Osteocyte (in vitro differentiated cells): ENCODE measurements around the gene SCRT2. TPM values are rescaled to one million over a fixed set of nuclear protein-coding genes. Genes with fewer than 3 reads are reported as not detected.

Experiments
- DNase-seq: peaks from one replicate; pipeline ENCODE4 v3.0.0; 2021; ENCODE audit warnings: mixed read lengths; ENCODE audit not compliant: unreplicated experiment; ENCODE audit errors: extremely low spot score
- H3K27ac Mint-ChIP-seq: one replicate; pipeline ENCODE4 v1.8.0; 2021; ENCODE audit warnings: mild to moderate bottlenecking, mixed read lengths; ENCODE audit not compliant: unreplicated experiment
- H3K27me3 Mint-ChIP-seq: one replicate; pipeline ENCODE4 v1.8.0; 2021; ENCODE audit warnings: mixed read lengths; ENCODE audit not compliant: unreplicated experiment
- H3K36me3 Mint-ChIP-seq: one replicate; pipeline ENCODE4 v1.8.0; 2021; ENCODE audit warnings: mixed read lengths; ENCODE audit not compliant: unreplicated experiment
- H3K4me1 Mint-ChIP-seq: one replicate; pipeline ENCODE4 v1.8.0; 2021; ENCODE audit warnings: mixed read lengths; ENCODE audit not compliant: unreplicated experiment
- H3K4me3 Mint-ChIP-seq: one replicate; pipeline ENCODE4 v1.8.0; 2021; ENCODE audit warnings: mild to moderate bottlenecking, moderate library complexity, mixed read lengths; ENCODE audit not compliant: unreplicated experiment
- H3K9me3 Mint-ChIP-seq: one replicate; pipeline ENCODE4 v1.8.0; 2021; ENCODE audit warnings: mixed read lengths; ENCODE audit not compliant: unreplicated experiment
- CTCF ChIP-seq: fragments of 200-600 bp; sonication (generic); IDR thresholded peaks from 2 replicates; pipeline ENCODE4 v1.5.0; 2021; ENCODE audit warnings: antibody characterized with exemption, mild to moderate bottlenecking, moderate library complexity
- total RNA-seq: library from RNA; stranded (reverse); gene quantifications from 2 replicates; pipeline ENCODE4 v1.2.1, GENCODE V29; 2021

The SCRT2 gene
- total RNA-seq, 1 donor from 2014 or later = not detected

DNA sequence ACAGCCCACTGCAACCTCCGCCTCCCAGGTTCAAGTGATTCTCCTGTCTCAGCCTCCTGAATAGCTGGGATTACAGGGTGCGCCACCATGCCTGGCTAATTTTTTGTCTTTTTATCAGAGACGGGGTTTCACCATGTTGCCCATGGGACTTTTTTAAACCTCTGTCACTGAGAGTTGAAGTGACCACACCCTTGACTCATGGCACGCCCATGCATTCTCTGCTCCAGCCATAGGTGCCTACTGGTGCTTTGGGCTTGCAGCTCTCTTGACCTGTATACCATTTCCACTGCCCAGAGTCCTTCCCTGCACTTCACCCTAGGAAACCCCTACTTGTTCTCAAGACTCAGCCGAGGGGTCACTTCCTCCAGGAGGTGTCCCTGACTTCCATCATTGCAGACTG lies 2.4 kb upstream of the SCRT2 start:
- no peaks in the 10 kb centered on the region for H3K36me3 Mint-ChIP-seq
- DNase-seq = no peak
- peaks cover 5% of the 10 kb centered on the region for H3K4me1 Mint-ChIP-seq
- no peaks in the 10 kb centered on the region for H3K9me3 Mint-ChIP-seq
- H3K27ac Mint-ChIP-seq = no peak overlapping the region
- no peak overlapping the region for H3K4me3 Mint-ChIP-seq
- H3K27me3 Mint-ChIP-seq = peaks cover 28% of the 10 kb centered on the region
- no peak for TF ChIP-seq CTCF

DNA sequence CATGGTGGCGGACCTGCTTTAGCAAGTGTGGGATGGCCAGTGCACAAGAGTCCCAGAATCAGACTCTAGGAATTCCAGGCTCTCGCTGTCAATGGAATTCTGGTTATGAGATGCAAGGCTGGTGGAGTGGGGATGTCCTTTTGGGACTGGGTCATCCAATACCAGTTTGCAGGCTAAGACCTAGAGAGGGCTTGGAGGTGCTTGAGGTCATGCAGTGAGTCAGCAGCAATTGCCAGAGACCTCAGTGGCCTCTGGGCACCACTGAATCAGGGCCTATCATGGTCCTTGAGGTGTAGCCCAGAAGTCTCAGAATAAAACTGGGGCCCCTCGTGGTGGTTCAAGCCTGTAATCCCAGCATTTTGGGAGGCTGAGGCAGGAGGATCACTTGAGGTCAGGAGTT lies 1.4 kb upstream of the SCRT2 start:
- DNase-seq = no peak
- no peak for TF ChIP-seq CTCF
- Mint-ChIP-seq H3K4me1 (peaks cover 7% of the 10 kb centered on the region), H3K9me3 (no peaks in the 10 kb centered on the region), H3K27me3 (peaks cover 30% of the 10 kb centered on the region), H3K4me3 (no peak overlapping the region), H3K27ac (no peak overlapping the region), H3K36me3 (no peaks in the 10 kb centered on the region)

- peaks cover 31% of the 10 kb centered on the region for H3K27me3 Mint-ChIP-seq
- no peak for DNase-seq
- H3K36me3 Mint-ChIP-seq = no peaks in the 10 kb centered on the region
- H3K9me3 Mint-ChIP-seq = no peaks in the 10 kb centered on the region
- TF ChIP-seq CTCF = no peak
- no peak overlapping the region for H3K4me3 Mint-ChIP-seq
- peaks cover 7% of the 10 kb centered on the region for H3K4me1 Mint-ChIP-seq
- no peak overlapping the region for H3K27ac Mint-ChIP-seq
Measured at GRCh38 chr20:676315-676937, 824 bp upstream of the SCRT2 start.

- Mint-ChIP-seq H3K4me1 (peaks cover 7% of the 10 kb centered on the region), H3K27ac (no peak overlapping the region), H3K4me3 (no peak overlapping the region), H3K9me3 (no peaks in the 10 kb centered on the region), H3K27me3 (peaks cover 36% of the 10 kb centered on the region), H3K36me3 (no peaks in the 10 kb centered on the region)
- TF ChIP-seq CTCF = no peak
- DNase-seq = no peak
Measured at GRCh38 chr20:675033-675452, 559 bp downstream of the SCRT2 start.

GRCh38 chr20:673603-674001 lies 2.0 kb downstream of the SCRT2 start:
- H3K27ac Mint-ChIP-seq = no peak overlapping the region
- TF ChIP-seq CTCF = no peak
- H3K36me3 Mint-ChIP-seq = no peaks in the 10 kb centered on the region
- H3K4me3 Mint-ChIP-seq = no peak overlapping the region
- no peaks in the 10 kb centered on the region for H3K9me3 Mint-ChIP-seq
- peaks cover 29% of the 10 kb centered on the region for H3K27me3 Mint-ChIP-seq
- no peak for DNase-seq
- H3K4me1 Mint-ChIP-seq = peaks cover 7% of the 10 kb centered on the region
